Retina (tissue), 1 donor: ENCODE data around the gene VASN.

ENCODE experiments used
- DNase-seq: peaks from one replicate; pipeline ENCODE4 v3.0.0-alpha.2; 2016

The VASN gene

GRCh38 chr16:4404967-4405696, 33.5 kb downstream of the VASN start:
- no peak for DNase-seq

- no peak for DNase-seq
Observed at GRCh38 chr16:4407543-4408322, 36.1 kb downstream of the VASN start.

- DNase-seq = no peak
Observed at GRCh38 chr16:4408323-4408690, 36.7 kb downstream of the VASN start.

GRCh38 chr16:4409081-4409932, 37.7 kb downstream of the VASN start:
- no peak for DNase-seq

GRCh38 chr16:4410335-4411075, 38.9 kb downstream of the VASN start:
- no peak for DNase-seq

- DNase-seq = peak; percentile 75
Observed at GRCh38 chr16:4411684-4412083, 40.0 kb downstream of the VASN start.

GRCh38 chr16:4412159-4412558, 40.5 kb downstream of the VASN start:
- no peak for DNase-seq

GRCh38 chr16:4412854-4413253, 41.2 kb downstream of the VASN start:
- DNase-seq = no peak

- DNase-seq = no peak
Observed at GRCh38 chr16:4414187-4414917, 42.7 kb downstream of the VASN start.

- DNase-seq = peak; percentile 69
Observed at GRCh38 chr16:4415538-4416199, 44.0 kb downstream of the VASN start.

GRCh38 chr16:4416200-4417032, 44.8 kb downstream of the VASN start, which contains the start of gene CORO7:
Gene CORO7, minus strand, starts transcription at chr16:4416596. Its CDS starts 78 bp downstream, at chr16:4416518.
- peak; percentile 93 for DNase-seq

- DNase-seq = no peak
Observed at GRCh38 chr16:4419402-4419959, 47.8 kb downstream of the VASN start.

- no peak for DNase-seq
Observed at GRCh38 chr16:4420505-4421105, 49.0 kb downstream of the VASN start.

GRCh38 chr16:4425378-4426020, 53.9 kb downstream of the VASN start, which contains the start of gene DNAJA3:
Gene DNAJA3, plus strand, starts transcription at chr16:4425868. Its CDS starts 14 bp downstream, at chr16:4425882.
- peak; percentile 99 for DNase-seq

- DNase-seq = no peak
Observed at GRCh38 chr16:4426021-4426684, 54.5 kb downstream of the VASN start.

GRCh38 chr16:4426722-4427372, 55.2 kb downstream of the VASN start:
- DNase-seq = no peak

GRCh38 chr16:4428500-4428899, 56.9 kb downstream of the VASN start:
- DNase-seq = no peak

GRCh38 chr16:4431023-4431422, 59.4 kb downstream of the VASN start:
- DNase-seq = no peak
